Measurements from ENCODE around the gene U2AF1L4. TPM values are rescaled to one million over a fixed set of nuclear protein-coding genes. Genes with fewer than 3 reads are reported as not detected.

The U2AF1L4 gene
- total RNA-seq, 6 experiments from 2014 or later: 18.0 to 20.8 (median 18.7) TPM

DNA sequence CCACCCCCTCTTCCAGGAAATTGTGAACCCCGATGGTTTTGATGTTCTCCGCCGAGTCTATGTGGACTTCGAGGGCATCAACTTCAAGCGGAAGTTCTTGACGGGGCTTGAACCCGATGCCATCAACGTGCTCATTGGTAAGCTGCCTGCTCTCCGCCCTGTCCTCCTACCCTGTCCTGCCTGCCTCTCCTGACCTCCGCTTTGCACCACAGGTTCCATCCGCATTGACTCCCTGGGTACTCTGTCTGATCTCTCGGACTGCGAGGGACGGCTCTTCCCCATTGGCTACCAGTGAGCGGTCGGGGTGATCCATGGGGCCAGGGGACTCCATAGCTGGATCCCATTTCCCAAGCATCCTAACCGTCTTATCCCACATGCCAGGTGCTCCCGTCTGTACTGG, 14.9 kb downstream of the U2AF1L4 start:
- Mint-ChIP-seq H3K9me3 (no peaks in the 10 kb centered on the region), H3K4me3 (no peak overlapping the region), H3K27me3 (ENCODE audit: insufficient read depth) (peaks cover 6% of the 10 kb centered on the region), H3K27ac (no peak overlapping the region), H3K36me3 (ENCODE audit: low read depth) (peaks cover 12% of the 10 kb centered on the region), H3K4me1 (ENCODE audit: low read depth) (no peaks in the 10 kb centered on the region)
- TF ChIP-seq, protein P1, sequence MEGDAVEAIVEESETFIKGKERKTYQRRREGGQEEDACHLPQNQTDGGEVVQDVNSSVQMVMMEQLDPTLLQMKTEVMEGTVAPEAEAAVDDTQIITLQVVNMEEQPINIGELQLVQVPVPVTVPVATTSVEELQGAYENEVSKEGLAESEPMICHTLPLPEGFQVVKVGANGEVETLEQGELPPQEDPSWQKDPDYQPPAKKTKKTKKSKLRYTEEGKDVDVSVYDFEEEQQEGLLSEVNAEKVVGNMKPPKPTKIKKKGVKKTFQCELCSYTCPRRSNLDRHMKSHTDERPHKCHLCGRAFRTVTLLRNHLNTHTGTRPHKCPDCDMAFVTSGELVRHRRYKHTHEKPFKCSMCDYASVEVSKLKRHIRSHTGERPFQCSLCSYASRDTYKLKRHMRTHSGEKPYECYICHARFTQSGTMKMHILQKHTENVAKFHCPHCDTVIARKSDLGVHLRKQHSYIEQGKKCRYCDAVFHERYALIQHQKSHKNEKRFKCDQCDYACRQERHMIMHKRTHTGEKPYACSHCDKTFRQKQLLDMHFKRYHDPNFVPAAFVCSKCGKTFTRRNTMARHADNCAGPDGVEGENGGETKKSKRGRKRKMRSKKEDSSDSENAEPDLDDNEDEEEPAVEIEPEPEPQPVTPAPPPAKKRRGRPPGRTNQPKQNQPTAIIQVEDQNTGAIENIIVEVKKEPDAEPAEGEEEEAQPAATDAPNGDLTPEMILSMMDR (IDR thresholded peaks at IDR 0.05): no peak
- no peak for DNase-seq

DNA sequence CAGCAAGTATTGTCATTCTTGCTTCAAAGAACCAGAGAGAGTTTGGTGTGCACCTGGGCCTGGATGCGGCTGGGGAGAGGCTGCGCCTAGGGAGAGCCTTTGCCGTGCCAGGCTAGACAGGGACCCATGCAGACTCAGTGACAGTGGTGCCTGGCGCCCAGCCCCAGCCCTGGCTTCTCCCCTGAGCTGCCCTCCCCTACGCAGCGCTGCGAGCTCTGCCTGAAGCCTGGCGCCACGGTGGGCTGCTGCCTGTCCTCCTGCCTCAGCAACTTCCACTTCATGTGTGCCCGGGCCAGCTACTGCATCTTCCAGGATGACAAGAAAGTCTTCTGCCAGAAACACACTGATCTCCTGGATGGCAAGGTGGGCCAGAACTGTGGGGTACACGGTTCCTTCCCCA, 15.5 kb downstream of the U2AF1L4 start:
- Mint-ChIP-seq H3K4me3 (no peak overlapping the region), H3K27me3 (ENCODE audit: insufficient read depth) (peaks cover 6% of the 10 kb centered on the region), H3K4me1 (ENCODE audit: low read depth) (no peaks in the 10 kb centered on the region), H3K27ac (no peak overlapping the region), H3K9me3 (no peaks in the 10 kb centered on the region), H3K36me3 (ENCODE audit: low read depth) (peaks cover 12% of the 10 kb centered on the region)
- TF ChIP-seq, protein P1 (IDR thresholded peaks at IDR 0.05): no peak
- no peak for DNase-seq

DNA sequence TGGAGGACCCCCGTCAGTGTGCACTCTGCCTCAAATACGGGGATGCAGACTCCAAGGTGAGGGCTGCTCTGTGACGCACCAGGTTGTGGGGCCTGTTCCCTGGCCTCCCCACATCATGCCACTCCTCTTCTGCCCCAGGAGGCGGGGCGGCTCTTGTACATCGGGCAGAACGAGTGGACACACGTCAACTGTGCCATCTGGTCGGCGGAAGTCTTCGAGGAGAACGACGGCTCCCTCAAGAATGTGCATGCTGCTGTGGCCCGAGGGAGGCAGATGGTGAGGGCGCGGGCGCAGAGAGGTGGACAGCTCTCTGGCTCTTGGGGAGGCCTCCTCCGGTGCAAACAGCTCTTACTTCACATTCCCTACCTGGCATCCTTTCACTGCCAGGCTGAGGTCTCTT, 16.2 kb downstream of the U2AF1L4 start:
- DNase-seq: no peak
- TF ChIP-seq, protein P1 (IDR thresholded peaks at IDR 0.05): no peak
- no peak overlapping the region for H3K4me3 Mint-ChIP-seq
- peaks cover 2% of the 10 kb centered on the region for H3K27me3 Mint-ChIP-seq (ENCODE audit: insufficient read depth)
- H3K4me1 Mint-ChIP-seq (ENCODE audit: low read depth): no peaks in the 10 kb centered on the region
- no peaks in the 10 kb centered on the region for H3K9me3 Mint-ChIP-seq
- peaks cover 12% of the 10 kb centered on the region for H3K36me3 Mint-ChIP-seq (ENCODE audit: low read depth)
- no peak overlapping the region for H3K27ac Mint-ChIP-seq

DNA sequence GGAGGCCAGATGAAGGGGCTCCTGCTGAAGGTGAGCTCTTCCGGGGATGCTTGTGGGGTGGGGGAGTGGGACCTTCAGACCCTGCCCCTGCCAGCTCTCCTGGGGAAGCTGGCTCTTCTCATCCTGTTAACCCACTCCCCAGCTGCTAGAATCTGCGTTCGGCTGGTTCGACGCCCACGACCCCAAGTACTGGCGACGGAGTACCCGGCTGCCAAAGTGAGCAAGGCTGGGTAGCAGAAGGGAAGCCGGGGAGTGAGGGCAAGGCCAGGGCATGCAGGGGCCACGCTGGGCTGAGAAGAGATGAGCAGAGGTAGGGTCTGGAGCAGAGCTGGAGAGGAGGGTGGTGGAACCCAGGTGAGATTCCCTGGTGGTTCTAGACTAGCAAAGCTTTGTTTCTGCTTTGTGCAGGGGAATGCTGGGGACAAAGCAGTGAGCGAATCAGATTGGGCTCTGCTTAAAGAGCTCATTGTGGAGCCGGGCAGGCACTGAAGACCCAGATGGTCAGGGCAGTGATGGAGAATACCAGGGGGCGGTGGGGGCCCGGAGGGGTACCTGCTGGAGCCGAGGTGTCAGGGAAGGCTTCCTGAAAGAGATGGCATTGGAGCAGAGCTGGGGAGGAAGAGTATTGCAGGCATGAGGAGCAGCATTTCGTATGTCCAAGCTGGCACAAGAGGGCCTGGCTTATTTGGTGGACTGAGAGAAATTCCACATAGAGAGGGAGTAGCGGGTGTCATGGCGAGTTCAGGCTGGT, 17.1 kb downstream of the U2AF1L4 start:
- Mint-ChIP-seq H3K27me3 (ENCODE audit: insufficient read depth) (peaks cover 2% of the 10 kb centered on the region; the same call in 1 of the 2 replicates), H3K27ac (no peak overlapping the region), H3K36me3 (ENCODE audit: low read depth) (peaks cover 12% of the 10 kb centered on the region), H3K4me1 (ENCODE audit: low read depth) (no peaks in the 10 kb centered on the region), H3K4me3 (no peak overlapping the region), H3K9me3 (no peaks in the 10 kb centered on the region)
- DNase-seq: no peak
- TF ChIP-seq, protein P1 (IDR thresholded peaks at IDR 0.05): no peak

DNA sequence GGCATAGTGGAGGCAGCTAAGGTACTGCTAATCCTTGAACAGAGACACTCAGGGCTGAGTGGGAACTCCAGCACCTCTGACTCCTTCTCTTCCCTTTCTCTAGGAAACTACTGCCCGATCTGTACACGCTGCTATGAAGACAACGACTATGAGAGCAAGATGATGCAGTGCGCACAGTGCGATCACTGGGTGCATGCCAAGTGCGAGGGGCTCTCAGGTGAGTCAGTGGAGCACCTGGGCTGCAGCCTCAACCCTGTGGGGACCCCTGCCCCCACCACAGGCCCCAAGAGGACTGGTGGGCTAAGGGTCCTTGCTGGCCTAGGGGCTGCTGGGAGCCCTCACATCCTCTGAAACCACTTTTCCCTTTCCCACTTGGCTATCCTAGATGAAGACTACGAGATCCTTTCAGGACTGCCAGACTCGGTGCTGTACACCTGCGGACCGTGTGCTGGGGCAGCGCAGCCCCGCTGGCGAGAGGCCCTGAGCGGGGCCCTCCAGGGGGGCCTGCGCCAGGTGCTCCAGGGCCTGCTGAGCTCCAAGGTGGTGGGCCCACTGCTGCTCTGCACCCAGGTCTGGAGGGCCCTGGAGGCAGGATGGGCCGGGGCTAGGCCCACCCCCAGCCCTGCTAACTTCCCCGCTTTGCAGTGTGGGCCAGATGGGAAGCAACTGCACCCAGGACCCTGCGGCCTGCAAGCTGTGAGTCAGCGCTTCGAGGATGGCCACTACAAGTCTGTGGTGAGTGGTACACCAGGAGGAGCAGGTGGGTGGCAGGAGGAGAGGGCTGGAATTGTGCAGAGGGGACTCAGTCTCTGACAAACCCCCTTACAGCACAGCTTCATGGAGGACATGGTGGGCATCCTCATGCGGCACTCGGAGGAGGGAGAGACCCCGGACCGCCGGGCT, 17.9 kb downstream of the U2AF1L4 start:
- H3K36me3 Mint-ChIP-seq (ENCODE audit: low read depth): peaks cover 12% of the 10 kb centered on the region
- H3K27ac Mint-ChIP-seq: no peak overlapping the region
- TF ChIP-seq, protein P1 (IDR thresholded peaks at IDR 0.05): no peak
- no peak overlapping the region for H3K4me3 Mint-ChIP-seq
- no peak for DNase-seq
- H3K27me3 Mint-ChIP-seq (ENCODE audit: insufficient read depth): peaks cover 2% of the 10 kb centered on the region; the same call in 1 of the 2 replicates
- no peaks in the 10 kb centered on the region for H3K4me1 Mint-ChIP-seq (ENCODE audit: low read depth)
- H3K9me3 Mint-ChIP-seq: no peaks in the 10 kb centered on the region

Measured in HFFc6 (cell line).